ENCODE results near the gene GPR25. TPM values are rescaled to one million over a fixed set of nuclear protein-coding genes. Genes with fewer than 3 reads are reported as not detected.

The GPR25 gene
- total RNA-seq, 4 donors from 2014 or later = 0.48 TPM; not detected in 3

GRCh38 chr1:200877839-200878551 is 5.2 kb downstream of the GPR25 start:
- WGBS, 2 donors (ENCODE audit: low coverage in 1 of 2) = 60 to 71% methylated on average over 1 to 6 of the region's 6 CpGs
- intact Hi-C loops (cut with DNase I; ENCODE audit: low total_unique reads) = no loop called here
- TF ChIP-seq POLR2AphosphoS5 (IDR thresholded peaks at IDR 0.05) (no peak), EP300 (IDR thresholded peaks at IDR 0.05; ENCODE audit: low read depth) (no peak), CTCF (IDR thresholded peaks at IDR 0.05) (no peak), POLR2A (IDR thresholded peaks at IDR 0.05) (no peak)

GRCh38 chr1:200880212-200880611 is 7.4 kb downstream of the GPR25 start:
- 64% methylated on average over 3 of the region's 3 CpGs; no CpG with 5 or more reads in 1 of the 2 donors for WGBS, 2 donors (ENCODE audit: low coverage in 1 of 2)
- intact Hi-C loops (cut with DNase I; ENCODE audit: low total_unique reads) = no loop called here
- TF ChIP-seq POLR2A (IDR thresholded peaks at IDR 0.05) (no peak), POLR2AphosphoS5 (IDR thresholded peaks at IDR 0.05) (no peak), CTCF (IDR thresholded peaks at IDR 0.05) (no peak), EP300 (IDR thresholded peaks at IDR 0.05; ENCODE audit: low read depth) (no peak)
- peaks cover 20% of the 10 kb centered on the region for H3K27me3 ChIP-seq
- DNase-seq = no peak
- H3K4me3 ChIP-seq = no peak overlapping the region
- in situ Hi-C loops (cut with MboI; ENCODE audit: low pct_ligation_motif_present in 1 of 4, low pct_unique_long_range_greater_than_20kb in 1 of 4, low sequenced_read_pairs in 3 of 4) = no loop called here
- H3K9me3 ChIP-seq = no peaks in the 10 kb centered on the region
- H3K4me1 ChIP-seq = no peaks in the 10 kb centered on the region
- no peak overlapping the region for H3K27ac ChIP-seq
- no peaks in the 10 kb centered on the region for H3K36me3 ChIP-seq

More at GRCh38 chr1:200877839-200878551, 5.2 kb downstream of the GPR25 start:
- H3K4me1 ChIP-seq = peaks cover 0 to 10% (median 8%) of the 10 kb centered on the region in 4 donors
- in situ Hi-C loops (cut with MboI; ENCODE audit: low pct_ligation_motif_present in 1 of 4, low pct_unique_long_range_greater_than_20kb in 1 of 4, low sequenced_read_pairs in 3 of 4) = no loop called here
- no peaks in the 10 kb centered on the region for H3K36me3 ChIP-seq
- no peak for DNase-seq
- no peaks in the 10 kb centered on the region for H3K9me3 ChIP-seq
- H3K27ac ChIP-seq = no peak overlapping the region
- no peak overlapping the region for H3K4me3 ChIP-seq
- peaks cover 42% of the 10 kb centered on the region for H3K27me3 ChIP-seq

GRCh38 chr1:200883118-200883517 is 10.3 kb downstream of the GPR25 start:
- H3K4me3 ChIP-seq = no peak overlapping the region
- H3K27me3 ChIP-seq = peaks cover 4% of the 10 kb centered on the region
- in situ Hi-C loops (cut with MboI; ENCODE audit: low pct_ligation_motif_present in 1 of 4, low pct_unique_long_range_greater_than_20kb in 1 of 4, low sequenced_read_pairs in 3 of 4) (no loop called here), intact Hi-C loops (cut with DNase I; ENCODE audit: low total_unique reads) (no loop called here)
- no peaks in the 10 kb centered on the region for H3K9me3 ChIP-seq
- H3K4me1 ChIP-seq = no peaks in the 10 kb centered on the region
- no peak for TF ChIP-seq POLR2A (IDR thresholded peaks at IDR 0.05)
- no peak for TF ChIP-seq CTCF (IDR thresholded peaks at IDR 0.05)
- H3K36me3 ChIP-seq = no peaks in the 10 kb centered on the region
- no peak for DNase-seq
- no peak overlapping the region for H3K27ac ChIP-seq
- WGBS, 2 donors (ENCODE audit: low coverage in 1 of 2) = 80 to 86% methylated on average over 1 to 3 of the region's 3 CpGs

DNA sequence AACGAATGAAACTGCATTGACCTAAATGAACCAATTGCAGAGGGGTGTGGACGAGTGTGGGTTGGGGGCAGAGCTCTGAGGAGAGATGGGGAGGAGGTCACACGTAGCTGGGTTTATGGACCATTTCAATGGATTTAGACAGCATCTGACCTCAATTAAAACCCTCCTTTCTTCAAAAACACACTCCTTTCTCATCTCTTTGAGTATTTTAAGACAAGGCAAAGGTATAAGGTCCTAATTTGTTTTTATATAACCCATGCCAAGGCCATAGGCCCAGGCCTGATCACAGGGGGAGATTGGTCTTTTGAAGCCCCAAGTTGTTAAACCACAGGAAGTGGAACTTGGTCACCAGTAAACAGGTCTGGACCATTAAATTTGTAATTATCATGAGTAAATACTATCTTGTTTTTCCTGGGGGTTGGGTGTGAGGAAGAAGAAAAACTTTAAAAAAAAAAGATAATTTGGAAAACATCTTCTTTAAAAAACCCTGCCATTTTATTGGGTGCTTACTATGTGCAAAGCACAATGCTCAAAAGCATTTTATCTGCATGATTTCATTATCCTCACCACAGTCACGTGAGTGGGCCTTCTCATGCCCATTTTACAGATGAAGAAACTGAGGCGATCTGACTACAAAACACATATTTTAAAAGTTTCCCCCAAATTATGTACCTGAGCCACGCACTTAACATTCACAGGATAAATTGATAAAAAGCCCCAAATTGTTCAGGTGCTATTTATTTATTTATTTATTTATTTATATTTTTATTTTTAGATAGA is 13.0 kb downstream of the GPR25 start:
- intact Hi-C loops (cut with DNase I; ENCODE audit: low total_unique reads) = no loop called here
- TF ChIP-seq POLR2A (IDR thresholded peaks at IDR 0.05) = no peak
- TF ChIP-seq POLR2AphosphoS5 (IDR thresholded peaks at IDR 0.05) = no peak
- no peak for TF ChIP-seq CTCF (IDR thresholded peaks at IDR 0.05)
- no peak for TF ChIP-seq EP300 (IDR thresholded peaks at IDR 0.05; ENCODE audit: low read depth)
- no peak for DNase-seq
- Histone ChIP-seq H3K4me1 (peaks cover 0 to 15% (median 5%) of the 10 kb centered on the region in 4 donors), H3K36me3 (no peaks in the 10 kb centered on the region), H3K4me3 (no peak overlapping the region), H3K27ac (no peak overlapping the region), H3K9me3 (no peaks in the 10 kb centered on the region), H3K27me3 (peaks cover 3% of the 10 kb centered on the region)
- in situ Hi-C loops (cut with MboI; ENCODE audit: low pct_ligation_motif_present in 1 of 4, low pct_unique_long_range_greater_than_20kb in 1 of 4, low sequenced_read_pairs in 3 of 4) = no loop called here
- 85 to 87% methylated on average over 6 of the region's 6 CpGs for WGBS, 2 donors (ENCODE audit: low coverage in 1 of 2)
